OCI-LY1 (cell line): ENCODE data around the gene MCCC1.
A peak's percentile ranks its signal among the peaks of the same experiment; 100 is the strongest.

Experiments
- H2AFZ ChIP-seq: fragments of 200-600 bp; sonication (generic), shearing (Covaris generic); 2 replicates; pipeline ENCODE4 v1.6.0; 2014; ENCODE audit warnings: antibody characterized with exemption, mild to moderate bottlenecking, low read length
- H3F3A ChIP-seq: fragments of 200-600 bp; sonication (generic), shearing (Covaris generic); 2 replicates; pipeline ENCODE4 v1.6.0; 2014; ENCODE audit warnings: mild to moderate bottlenecking, antibody characterized with exemption, low read length, moderate library complexity; ENCODE audit not compliant: insufficient read depth
- H3K27ac ChIP-seq: fragments of 200-600 bp; sonication (generic); 2 replicates; pipeline ENCODE4 v1.5.1; 2014; ENCODE audit warnings: low read length, mixed run types, mild to moderate bottlenecking, low read depth; ENCODE audit not compliant: poor library complexity, severe bottlenecking
- H3K27me3 ChIP-seq: fragments of 200-600 bp; sonication (generic); 2 replicates; pipeline ENCODE4 v1.6.0; 2014; ENCODE audit warnings: antibody characterized with exemption, mild to moderate bottlenecking, low read length, moderate library complexity; ENCODE audit not compliant: insufficient read depth
- H3K36me3 ChIP-seq: fragments of 200-600 bp; sonication (generic); 2 replicates; pipeline ENCODE4 v1.6.1; 2014; ENCODE audit warnings: mild to moderate bottlenecking, antibody characterized with exemption, low read length, moderate library complexity, mixed read lengths; ENCODE audit not compliant: insufficient read depth
- H3K4me1 ChIP-seq: fragments of 200-600 bp; sonication (generic); 2 replicates; pipeline ENCODE4 v1.5.1; 2014; ENCODE audit warnings: mild to moderate bottlenecking, low read length, moderate library complexity; ENCODE audit not compliant: insufficient read depth, severe bottlenecking
- H3K4me2 ChIP-seq: fragments of 200-600 bp; sonication (generic), shearing (Covaris generic); 2 replicates; pipeline ENCODE4 v1.6.1; 2014; ENCODE audit warnings: low read length
- H3K4me3 ChIP-seq: fragments of 200-600 bp; sonication (generic); 2 replicates; pipeline ENCODE4 v1.5.1; 2014; ENCODE audit warnings: low read length, low read depth, mild to moderate bottlenecking, mixed read lengths; ENCODE audit not compliant: poor library complexity, severe bottlenecking
- H3K79me2 ChIP-seq: fragments of 200-600 bp; shearing (Covaris generic); 2 replicates; pipeline ENCODE4 v1.6.1; 2016; ENCODE audit warnings: mixed run types, low read length, mixed read lengths; ENCODE audit not compliant: insufficient read depth
- H3K9ac ChIP-seq: fragments of 200-600 bp; sonication (generic), shearing (Covaris generic); 2 replicates; pipeline ENCODE4 v1.6.1; 2014; ENCODE audit warnings: mild to moderate bottlenecking, low read length, mixed read lengths
- H3K9me2 ChIP-seq: fragments of 200-600 bp; sonication (generic), shearing (Covaris generic); 2 replicates; pipeline ENCODE4 v1.6.1; 2014; ENCODE audit warnings: low read depth, mild to moderate bottlenecking, low read length, mixed read lengths
- H3K9me3 ChIP-seq: fragments of 200-600 bp; shearing (Covaris generic); 2 replicates; pipeline ENCODE4 v1.6.1; 2014; ENCODE audit warnings: low read length, mixed read lengths
- H4K20me1 ChIP-seq: fragments of 200-600 bp; sonication (generic), shearing (Covaris generic); 2 replicates; pipeline ENCODE4 v1.6.0; 2016; ENCODE audit warnings: mild to moderate bottlenecking, low read length; ENCODE audit not compliant: insufficient read depth
- EZH2 ChIP-seq: fragments of 200-600 bp; sonication (generic), shearing (Covaris generic); IDR thresholded peaks from 2 replicates; pipeline ENCODE4 v1.8.0; 2017; ENCODE audit warnings: borderline replicate concordance, mixed run types, mild to moderate bottlenecking, antibody characterized with exemption, low read length, moderate library complexity, mixed read lengths
- TF ChIP-seq, protein P1 (sequence below): fragments of 200-600 bp; sonication (generic), shearing (Covaris generic); IDR thresholded peaks from 2 replicates; pipeline ENCODE4 v1.5.1; 2017; ENCODE audit warnings: mild to moderate bottlenecking, antibody characterized with exemption, low read length, moderate library complexity, mixed read lengths

MCCC1 gene

GRCh38 chr3:182983876-182984275 lies 115.4 kb downstream of the MCCC1 start:
- peaks cover 13% of the 10 kb centered on the region for H3K4me1 ChIP-seq
- no peaks in the 10 kb centered on the region for H3K27me3 ChIP-seq
- TF ChIP-seq, protein P1, sequence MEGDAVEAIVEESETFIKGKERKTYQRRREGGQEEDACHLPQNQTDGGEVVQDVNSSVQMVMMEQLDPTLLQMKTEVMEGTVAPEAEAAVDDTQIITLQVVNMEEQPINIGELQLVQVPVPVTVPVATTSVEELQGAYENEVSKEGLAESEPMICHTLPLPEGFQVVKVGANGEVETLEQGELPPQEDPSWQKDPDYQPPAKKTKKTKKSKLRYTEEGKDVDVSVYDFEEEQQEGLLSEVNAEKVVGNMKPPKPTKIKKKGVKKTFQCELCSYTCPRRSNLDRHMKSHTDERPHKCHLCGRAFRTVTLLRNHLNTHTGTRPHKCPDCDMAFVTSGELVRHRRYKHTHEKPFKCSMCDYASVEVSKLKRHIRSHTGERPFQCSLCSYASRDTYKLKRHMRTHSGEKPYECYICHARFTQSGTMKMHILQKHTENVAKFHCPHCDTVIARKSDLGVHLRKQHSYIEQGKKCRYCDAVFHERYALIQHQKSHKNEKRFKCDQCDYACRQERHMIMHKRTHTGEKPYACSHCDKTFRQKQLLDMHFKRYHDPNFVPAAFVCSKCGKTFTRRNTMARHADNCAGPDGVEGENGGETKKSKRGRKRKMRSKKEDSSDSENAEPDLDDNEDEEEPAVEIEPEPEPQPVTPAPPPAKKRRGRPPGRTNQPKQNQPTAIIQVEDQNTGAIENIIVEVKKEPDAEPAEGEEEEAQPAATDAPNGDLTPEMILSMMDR: no peak
- TF ChIP-seq EZH2: no peak
- peaks cover 10% of the 10 kb centered on the region for H3K79me2 ChIP-seq
- no peak overlapping the region for H2AFZ ChIP-seq
- H3K9me2 ChIP-seq: no peaks in the 10 kb centered on the region
- H3K4me3 ChIP-seq: no peak overlapping the region
- no peaks in the 10 kb centered on the region for H3F3A ChIP-seq
- H3K27ac ChIP-seq: no peak overlapping the region
- H3K36me3 ChIP-seq: no peaks in the 10 kb centered on the region
- H3K9ac ChIP-seq: no peak overlapping the region
- no peaks in the 10 kb centered on the region for H4K20me1 ChIP-seq
- H3K4me2 ChIP-seq: no peak overlapping the region
- no peaks in the 10 kb centered on the region for H3K9me3 ChIP-seq

GRCh38 chr3:182981038-182981380 lies 118.3 kb downstream of the MCCC1 start:
- Histone ChIP-seq H3K9me2 (no peaks in the 10 kb centered on the region), H3K36me3 (no peaks in the 10 kb centered on the region), H3K9ac (peak overlapping the region; percentile 66), H2AFZ (0 out of 2 replicates have a peak overlapping the region, but pooled peaks have one; percentile 36), H3K4me3 (peak overlapping the region; percentile 96), H3F3A (no peaks in the 10 kb centered on the region), H3K9me3 (no peaks in the 10 kb centered on the region), H3K79me2 (peaks cover 38% of the 10 kb centered on the region), H3K4me2 (peak overlapping the region; percentile 81), H3K27ac (no peak overlapping the region), H3K4me1 (peaks cover 42% of the 10 kb centered on the region), H3K27me3 (no peaks in the 10 kb centered on the region), H4K20me1 (no peaks in the 10 kb centered on the region)
- TF ChIP-seq, protein P1: no peak
- TF ChIP-seq EZH2: no peak

DNA sequence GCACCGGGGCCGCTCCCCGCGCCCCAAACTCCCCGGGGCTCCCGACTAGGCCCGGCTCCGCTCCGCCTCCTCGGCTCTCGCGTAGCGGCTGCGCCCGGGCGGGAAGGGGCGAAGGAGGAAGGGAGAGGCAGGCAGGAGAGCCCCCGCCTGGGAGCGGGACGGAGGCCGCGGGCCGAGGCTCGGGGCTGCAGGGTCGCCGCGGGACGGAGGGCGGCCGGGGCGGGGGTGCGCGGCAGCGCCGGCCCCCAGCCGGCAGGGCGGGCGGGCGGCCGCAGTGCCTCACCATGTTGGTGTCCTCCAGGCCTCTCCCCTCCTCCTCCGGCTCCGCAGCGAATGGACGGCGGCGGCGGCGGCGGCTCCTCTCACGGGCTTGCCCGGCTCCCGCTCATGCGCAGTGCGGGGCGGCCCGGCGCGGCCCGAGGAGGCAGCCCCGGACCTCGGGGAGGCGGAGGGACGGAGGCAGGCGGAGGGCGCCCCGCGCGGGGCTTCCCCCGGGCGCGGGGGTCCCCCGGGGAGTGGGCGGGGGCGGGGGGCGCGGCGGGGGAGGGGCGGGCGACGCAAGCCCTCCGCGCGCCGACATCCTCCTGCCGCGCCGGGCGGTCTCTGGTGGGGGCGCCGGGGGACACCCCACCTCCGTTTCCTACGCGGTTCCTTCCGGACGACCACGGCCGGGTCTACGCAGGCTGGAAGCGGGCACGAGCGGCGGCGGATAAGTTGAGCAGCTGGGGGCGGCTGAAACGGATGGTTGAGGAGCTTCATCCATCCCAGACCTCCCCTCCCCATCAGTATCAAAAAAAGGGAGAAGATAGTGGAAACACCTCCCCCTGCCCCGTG lies 118.9 kb downstream of the MCCC1 start, which contains the start of gene DCUN1D1:
Gene DCUN1D1, minus strand, starts transcription at position 335 of the 834 bp plus-strand sequence. Its CDS starts 49 bp downstream, at position 286.
- TF ChIP-seq EZH2: no peak
- TF ChIP-seq, protein P1: no peak
- Histone ChIP-seq H3K9me2 (no peaks in the 10 kb centered on the region), H3K9me3 (no peaks in the 10 kb centered on the region), H2AFZ (0 out of 2 replicates have a peak within 1 kb of the TSS, but pooled peaks have one; percentile 36), H3K4me2 (peak within 1 kb of the TSS; percentile 82), H3F3A (no peaks in the 10 kb centered on the region), H3K4me3 (peak within 1 kb of the TSS; percentile 96), H3K4me1 (peaks cover 47% of the 10 kb centered on the region), H3K27me3 (no peaks in the 10 kb centered on the region), H4K20me1 (no peaks in the 10 kb centered on the region), H3K79me2 (peaks cover 44% of the 10 kb centered on the region), H3K36me3 (no peaks in the 10 kb centered on the region), H3K9ac (peak within 1 kb of the TSS; percentile 90), H3K27ac (peak within 1 kb of the TSS; percentile 60)
